Measurements from ENCODE around the gene HOXC4.
"Not testable (repeated sequence)": the region's sequence is repeated elsewhere in the genome, so short reads cannot be mapped to it uniquely, and the experiment has no call there.

HOXC4 gene

DNA sequence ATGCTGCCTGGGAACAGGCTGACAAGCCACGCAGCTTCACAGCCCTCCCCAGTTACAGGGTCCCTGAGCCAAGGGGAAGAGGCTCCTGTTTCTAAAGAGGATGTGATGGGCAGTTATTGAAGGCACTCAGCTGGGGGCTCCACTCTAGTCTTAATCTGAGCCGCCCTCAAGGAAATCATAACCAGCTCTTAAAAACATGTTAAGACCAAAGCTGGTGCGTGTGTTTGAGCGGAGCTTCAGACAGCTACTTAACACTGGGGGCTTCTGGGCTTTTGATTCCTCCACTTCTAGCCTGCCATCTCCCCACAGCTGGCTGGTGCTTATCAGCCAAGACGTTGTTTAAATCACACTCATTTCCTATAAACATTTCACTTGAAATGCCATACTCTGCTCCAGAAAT is 42.3 kb downstream of the HOXC4 start:
- DNase-seq, result not testable (repeated sequence)

DNA sequence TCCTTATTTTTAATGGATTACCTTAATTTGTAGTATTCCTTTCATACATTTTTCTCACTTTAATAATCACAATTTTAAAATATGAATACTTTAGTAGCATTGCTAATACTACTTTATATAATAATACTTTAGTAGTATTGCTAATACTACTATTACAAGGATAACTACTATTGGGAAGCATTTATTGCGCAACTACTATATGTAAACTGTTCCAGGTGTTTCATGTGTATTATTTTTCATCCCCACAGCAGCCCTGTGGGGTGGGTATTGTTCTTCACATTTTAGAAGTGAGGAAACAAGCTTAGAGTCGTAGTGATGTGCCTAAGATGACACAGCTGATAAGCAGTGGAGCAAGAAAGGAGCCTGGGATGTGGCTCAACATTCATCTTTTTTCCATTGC is 45.0 kb downstream of the HOXC4 start:
- not testable (repeated sequence) for DNase-seq

DNA sequence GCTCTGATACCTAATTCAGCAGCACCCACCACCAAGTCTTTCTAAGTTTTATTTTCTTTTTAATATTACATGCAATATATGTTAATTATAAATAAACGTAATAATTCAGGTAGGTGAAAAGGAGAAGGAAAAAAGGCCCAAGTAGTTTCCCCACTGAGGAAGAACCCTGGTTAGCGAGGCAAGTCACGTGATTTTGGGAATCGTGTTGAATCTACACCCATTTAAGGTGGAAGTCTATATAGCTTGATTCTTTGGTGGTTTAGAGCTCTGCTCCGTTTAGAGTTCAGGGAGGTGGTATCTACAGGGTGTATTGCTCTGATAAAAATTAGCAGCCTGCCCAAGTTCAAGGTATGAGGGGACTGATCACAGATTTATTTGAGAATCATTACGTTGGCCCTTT is 47.0 kb downstream of the HOXC4 start:
- not testable (repeated sequence) for DNase-seq

DNA sequence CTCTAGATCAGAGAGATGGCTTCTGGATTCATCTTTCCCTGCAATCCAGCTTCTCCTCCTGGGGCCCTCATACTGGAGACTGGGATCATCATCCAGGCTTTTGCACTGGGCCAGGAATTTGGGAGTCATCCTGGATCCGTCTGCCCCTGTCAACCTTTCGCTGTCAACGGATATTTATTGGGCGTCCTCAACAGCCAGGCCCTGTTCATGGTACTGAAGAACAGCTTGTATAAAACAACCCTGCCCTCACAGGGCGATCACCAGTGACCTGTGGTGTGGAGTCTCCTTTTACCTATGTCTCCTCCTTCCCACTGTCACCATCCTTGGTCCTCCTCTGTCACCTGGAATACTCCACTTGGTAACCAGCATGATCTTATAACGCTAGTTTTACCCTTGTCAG is 48.6 kb downstream of the HOXC4 start:
- not testable (repeated sequence) for DNase-seq

DNA sequence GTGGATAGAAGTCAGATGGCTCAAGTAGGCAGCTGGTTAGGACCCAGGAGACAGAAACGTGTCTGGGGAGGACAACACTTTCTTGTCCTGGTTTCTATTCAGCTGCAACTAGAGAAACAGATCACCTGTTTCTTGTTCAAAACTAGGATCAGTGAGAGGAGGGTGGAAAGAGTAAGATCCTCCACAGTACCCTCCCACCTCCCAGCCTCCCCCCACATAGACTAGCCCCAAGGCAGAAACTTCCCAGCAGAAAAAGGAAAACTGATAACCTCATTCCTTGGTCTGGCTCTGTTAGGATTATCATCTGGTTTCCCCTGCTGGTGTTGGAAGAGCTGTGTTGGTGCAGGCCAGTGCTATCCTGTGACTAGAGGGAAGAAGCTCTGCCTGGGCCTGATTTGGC is 50.2 kb downstream of the HOXC4 start:
- not testable (repeated sequence) for DNase-seq
